ENCODE data around the gene CD300A. TPM values are rescaled to one million over a fixed set of nuclear protein-coding genes. Genes with fewer than 3 reads are reported as not detected.

Gene CD300A
- total and polyA plus RNA-seq, 2 donors (not counting 1 experiment from before 2014, with no cell fraction given) = 2.4 to 5.7 TPM

DNA sequence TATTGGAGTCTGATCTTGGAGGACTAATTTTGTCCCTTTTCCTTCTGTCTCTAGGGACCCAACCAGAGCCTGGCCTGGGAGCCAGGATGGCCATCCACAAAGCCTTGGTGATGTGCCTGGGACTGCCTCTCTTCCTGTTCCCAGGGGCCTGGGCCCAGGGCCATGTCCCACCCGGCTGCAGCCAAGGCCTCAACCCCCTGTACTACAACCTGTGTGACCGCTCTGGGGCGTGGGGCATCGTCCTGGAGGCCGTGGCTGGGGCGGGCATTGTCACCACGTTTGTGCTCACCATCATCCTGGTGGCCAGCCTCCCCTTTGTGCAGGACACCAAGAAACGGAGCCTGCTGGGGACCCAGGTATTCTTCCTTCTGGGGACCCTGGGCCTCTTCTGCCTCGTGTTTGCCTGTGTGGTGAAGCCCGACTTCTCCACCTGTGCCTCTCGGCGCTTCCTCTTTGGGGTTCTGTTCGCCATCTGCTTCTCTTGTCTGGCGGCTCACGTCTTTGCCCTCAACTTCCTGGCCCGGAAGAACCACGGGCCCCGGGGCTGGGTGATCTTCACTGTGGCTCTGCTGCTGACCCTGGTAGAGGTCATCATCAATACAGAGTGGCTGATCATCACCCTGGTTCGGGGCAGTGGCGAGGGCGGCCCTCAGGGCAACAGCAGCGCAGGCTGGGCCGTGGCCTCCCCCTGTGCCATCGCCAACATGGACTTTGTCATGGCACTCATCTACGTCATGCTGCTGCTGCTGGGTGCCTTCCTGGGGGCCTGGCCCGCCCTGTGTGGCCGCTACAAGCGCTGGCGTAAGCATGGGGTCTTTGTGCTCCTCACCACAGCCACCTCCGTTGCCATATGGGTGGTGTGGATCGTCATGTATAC, 26.5 kb upstream of the CD300A start:
- no peaks in the 10 kb centered on the region for H3K79me2 ChIP-seq (ENCODE audit: control insufficient read depth, insufficient read depth, low read length)
- Mint-ChIP-seq H3K4me3 (no peak overlapping the region), H3K27ac (no peak overlapping the region), H3K4me1 (peaks cover 20% of the 10 kb centered on the region), H3K9me3 (ENCODE audit: insufficient read depth) (peaks cover 13% of the 10 kb centered on the region), H3K27me3 (peaks cover 10% of the 10 kb centered on the region)
- CTCF ChIA-PET = interaction anchor here (0.9 to 1.4 kb wide), 2 partner anchors 17 to 55 kb away, joined by 3 read pairs; no protein-coding TSS in a partner anchor
- ATAC-seq (ENCODE audit: low read depth) = no peak
- DNase-seq = peak; percentile 36
- H3K9me3 ChIP-seq (ENCODE audit: control extremely low read depth in 1 of 3, control insufficient read depth in 2 of 3, insufficient read depth in 1 of 3, low read length in 2 of 3) = peaks cover 3 to 51% (median 26%) of the 10 kb centered on the region in 3 donors
- H3K4me3 ChIP-seq (ENCODE audit: control extremely low read depth in 1 of 5, extremely low read depth in 1 of 5, insufficient read depth in 1 of 5, low read depth in 2 of 5, low read length in 4 of 5) = no peak overlapping the region
- peaks cover 15 to 30% of the 10 kb centered on the region in 2 donors for H3K4me1 ChIP-seq (ENCODE audit: control insufficient read depth in 2 of 2, insufficient read depth in 2 of 2, low read length in 2 of 2)
- 61% methylated on average over 30 of the region's 31 CpGs for WGBS (ENCODE audit: insufficient coverage)
- H3K27me3 ChIP-seq (replicated peaks in 1 of 4; ENCODE audit: control extremely low read depth in 1 of 4, control insufficient read depth in 3 of 4, insufficient read depth in 4 of 4, low read length in 3 of 4) = no peaks in the 10 kb centered on the region
- H3K36me3 ChIP-seq (replicated peaks in 1 of 2; ENCODE audit: control extremely low read depth in 1 of 2, control insufficient read depth in 1 of 2, extremely low read depth in 1 of 2, insufficient read depth in 2 of 2, low read length in 1 of 2) = no peaks in the 10 kb centered on the region
- no peak overlapping the region for H3K9ac ChIP-seq (ENCODE audit: low read length)
- TF ChIP-seq, protein P1, sequence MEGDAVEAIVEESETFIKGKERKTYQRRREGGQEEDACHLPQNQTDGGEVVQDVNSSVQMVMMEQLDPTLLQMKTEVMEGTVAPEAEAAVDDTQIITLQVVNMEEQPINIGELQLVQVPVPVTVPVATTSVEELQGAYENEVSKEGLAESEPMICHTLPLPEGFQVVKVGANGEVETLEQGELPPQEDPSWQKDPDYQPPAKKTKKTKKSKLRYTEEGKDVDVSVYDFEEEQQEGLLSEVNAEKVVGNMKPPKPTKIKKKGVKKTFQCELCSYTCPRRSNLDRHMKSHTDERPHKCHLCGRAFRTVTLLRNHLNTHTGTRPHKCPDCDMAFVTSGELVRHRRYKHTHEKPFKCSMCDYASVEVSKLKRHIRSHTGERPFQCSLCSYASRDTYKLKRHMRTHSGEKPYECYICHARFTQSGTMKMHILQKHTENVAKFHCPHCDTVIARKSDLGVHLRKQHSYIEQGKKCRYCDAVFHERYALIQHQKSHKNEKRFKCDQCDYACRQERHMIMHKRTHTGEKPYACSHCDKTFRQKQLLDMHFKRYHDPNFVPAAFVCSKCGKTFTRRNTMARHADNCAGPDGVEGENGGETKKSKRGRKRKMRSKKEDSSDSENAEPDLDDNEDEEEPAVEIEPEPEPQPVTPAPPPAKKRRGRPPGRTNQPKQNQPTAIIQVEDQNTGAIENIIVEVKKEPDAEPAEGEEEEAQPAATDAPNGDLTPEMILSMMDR (IDR thresholded peaks at IDR 0.05) = no peak
- TF ChIP-seq EZH2 (IDR thresholded peaks at IDR 0.05; ENCODE audit: borderline replicate concordance, insufficient read depth, low read depth, low read length, poor library complexity, severe bottlenecking) = no peak
- H3K27ac ChIP-seq (ENCODE audit: low read length in 2 of 2) = no peak overlapping the region
- POLR2A ChIA-PET = no interaction called here
- peak overlapping the region; percentile 17 for H2AFZ ChIP-seq (ENCODE audit: insufficient read depth, low read depth, low read length, poor library complexity, severe bottlenecking)
- H3K4me2 ChIP-seq (replicated peaks; ENCODE audit: low read depth, low read length, poor library complexity, severe bottlenecking) = no peak overlapping the region
- intact Hi-C loops (cut with micrococcal nuclease) = no loop called here
- no peaks in the 10 kb centered on the region for H4K20me1 ChIP-seq (ENCODE audit: control insufficient read depth, insufficient read depth, low read length, poor library complexity, severe bottlenecking)

GRCh38 chr17:74441537-74441936, 24.9 kb upstream of the CD300A start:
- peaks cover 13% of the 10 kb centered on the region for H3K9me3 Mint-ChIP-seq (ENCODE audit: insufficient read depth)
- Histone ChIP-seq H4K20me1 (ENCODE audit: control insufficient read depth, insufficient read depth, low read length, poor library complexity, severe bottlenecking) (no peaks in the 10 kb centered on the region), H3K36me3 (replicated peaks in 1 of 2; ENCODE audit: control extremely low read depth in 1 of 2, control insufficient read depth in 1 of 2, extremely low read depth in 1 of 2, insufficient read depth in 2 of 2, low read length in 1 of 2) (no peaks in the 10 kb centered on the region), H3K4me3 (ENCODE audit: control extremely low read depth in 1 of 5, extremely low read depth in 1 of 5, insufficient read depth in 1 of 5, low read depth in 2 of 5, low read length in 4 of 5) (no peak overlapping the region), H3K27me3 (replicated peaks in 1 of 4; ENCODE audit: control extremely low read depth in 1 of 4, control insufficient read depth in 3 of 4, insufficient read depth in 4 of 4, low read length in 3 of 4) (peaks cover 0 to 7% (median 0%) of the 10 kb centered on the region in 4 experiments), H3K9ac (ENCODE audit: low read length) (no peak overlapping the region), H3K4me2 (replicated peaks; ENCODE audit: low read depth, low read length, poor library complexity, severe bottlenecking) (no peak overlapping the region), H3K9me3 (ENCODE audit: control extremely low read depth in 1 of 3, control insufficient read depth in 2 of 3, insufficient read depth in 1 of 3, low read length in 2 of 3) (peaks cover 3 to 49% (median 26%) of the 10 kb centered on the region in 3 donors), H2AFZ (ENCODE audit: insufficient read depth, low read depth, low read length, poor library complexity, severe bottlenecking) (no peak overlapping the region), H3K27ac (ENCODE audit: low read length in 2 of 2) (no peak overlapping the region), H3K4me1 (ENCODE audit: control insufficient read depth in 2 of 2, insufficient read depth in 2 of 2, low read length in 2 of 2) (peaks cover 15 to 30% of the 10 kb centered on the region in 2 donors), H3K79me2 (ENCODE audit: control insufficient read depth, insufficient read depth, low read length) (no peaks in the 10 kb centered on the region)
- no peak for ATAC-seq (ENCODE audit: low read depth)
- intact Hi-C loops (cut with micrococcal nuclease) = no loop called here
- no peak overlapping the region for H3K27ac Mint-ChIP-seq
- peaks cover 20% of the 10 kb centered on the region for H3K4me1 Mint-ChIP-seq
- H3K27me3 Mint-ChIP-seq = peaks cover under 1% of the 10 kb centered on the region
- H3K4me3 Mint-ChIP-seq = no peak overlapping the region
- 100% methylated on average over 2 of the region's 7 CpGs for WGBS (ENCODE audit: insufficient coverage)
- TF ChIP-seq EZH2 (IDR thresholded peaks at IDR 0.05; ENCODE audit: borderline replicate concordance, insufficient read depth, low read depth, low read length, poor library complexity, severe bottlenecking) = no peak
- TF ChIP-seq, protein P1 (IDR thresholded peaks at IDR 0.05) = no peak
- ChIA-PET CTCF (interaction anchor here (0.6 to 1.0 kb wide), 2 partner anchors 15 to 522 kb away, joined by 3 read pairs; no protein-coding TSS in a partner anchor), POLR2A (no interaction called here)
- no peak for DNase-seq

All from B cell (primary cell).